Lower leg skin (tissue), 3 donors: ENCODE results near the gene TPTE.
"Not testable (repeated sequence)": the region's sequence is repeated elsewhere in the genome, so short reads cannot be mapped to it uniquely, and the experiment has no call there.

ENCODE experiments used
- CTCF ChIP-seq, 3 donors: fragments of 450-650 bp; IDR thresholded peaks; one replicate each; pipeline ENCODE4 v1.5.1; 2016; ENCODE audit warnings: antibody characterized with exemption in 3 of 3, mild to moderate bottlenecking in 3 of 3, moderate library complexity in 2 of 3
- POLR2A ChIP-seq, 2 donors: fragments of 450-650 bp; IDR thresholded peaks; one replicate each; pipeline ENCODE4 v1.6.1; 2016 to 2017; ENCODE audit warnings: antibody characterized with exemption in 2 of 2, mild to moderate bottlenecking in 1 of 2, moderate library complexity in 1 of 2

- TF ChIP-seq CTCF, POLR2A (IDR thresholded peaks at IDR 0.05): not testable (repeated sequence)
These were observed 585 bp downstream of the TPTE start for GRCh38 chr21:10521835-10522500.
